ENCODE results near the gene TBC1D9B.

The TBC1D9B gene

GRCh38 chr5:179892255-179892654 is 15.4 kb downstream of the TBC1D9B start:
- Histone ChIP-seq H3K9ac (ENCODE audit: low read depth, low read length, poor library complexity, severe bottlenecking) (no peak overlapping the region), H3K9me2 (replicated peaks; ENCODE audit: low read depth, low read length) (no peaks in the 10 kb centered on the region), H2AFZ (ENCODE audit: low read length) (no peak overlapping the region), H3K79me2 (ENCODE audit: insufficient read depth, low read length) (no peaks in the 10 kb centered on the region), H3K4me1 (ENCODE audit: insufficient read depth, low read length, poor library complexity, severe bottlenecking) (no peaks in the 10 kb centered on the region), H3K9me3 (ENCODE audit: insufficient read depth, low read depth, low read length) (no peaks in the 10 kb centered on the region), H4K20me1 (ENCODE audit: insufficient read depth, low read length, poor library complexity, severe bottlenecking) (no peaks in the 10 kb centered on the region), H3F3A (ENCODE audit: low read depth) (no peaks in the 10 kb centered on the region), H3K27me3 (ENCODE audit: insufficient read depth, low read length, poor library complexity, severe bottlenecking) (no peaks in the 10 kb centered on the region), H3K4me2 (ENCODE audit: low read depth, low read length, poor library complexity, severe bottlenecking) (no peak overlapping the region), H3K36me3 (ENCODE audit: insufficient read depth, low read length) (peaks cover 14% of the 10 kb centered on the region; the same call in 1 of the 2 replicates), H3K4me3 (ENCODE audit: low read length, poor library complexity, severe bottlenecking) (no peak overlapping the region)
- TF ChIP-seq, protein P1, sequence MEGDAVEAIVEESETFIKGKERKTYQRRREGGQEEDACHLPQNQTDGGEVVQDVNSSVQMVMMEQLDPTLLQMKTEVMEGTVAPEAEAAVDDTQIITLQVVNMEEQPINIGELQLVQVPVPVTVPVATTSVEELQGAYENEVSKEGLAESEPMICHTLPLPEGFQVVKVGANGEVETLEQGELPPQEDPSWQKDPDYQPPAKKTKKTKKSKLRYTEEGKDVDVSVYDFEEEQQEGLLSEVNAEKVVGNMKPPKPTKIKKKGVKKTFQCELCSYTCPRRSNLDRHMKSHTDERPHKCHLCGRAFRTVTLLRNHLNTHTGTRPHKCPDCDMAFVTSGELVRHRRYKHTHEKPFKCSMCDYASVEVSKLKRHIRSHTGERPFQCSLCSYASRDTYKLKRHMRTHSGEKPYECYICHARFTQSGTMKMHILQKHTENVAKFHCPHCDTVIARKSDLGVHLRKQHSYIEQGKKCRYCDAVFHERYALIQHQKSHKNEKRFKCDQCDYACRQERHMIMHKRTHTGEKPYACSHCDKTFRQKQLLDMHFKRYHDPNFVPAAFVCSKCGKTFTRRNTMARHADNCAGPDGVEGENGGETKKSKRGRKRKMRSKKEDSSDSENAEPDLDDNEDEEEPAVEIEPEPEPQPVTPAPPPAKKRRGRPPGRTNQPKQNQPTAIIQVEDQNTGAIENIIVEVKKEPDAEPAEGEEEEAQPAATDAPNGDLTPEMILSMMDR (conservative IDR thresholded peaks at IDR 0.05; ENCODE audit: low read length) = no peak
- TF ChIP-seq EZH2phosphoT487 (IDR thresholded peaks at IDR 0.05; ENCODE audit: borderline replicate concordance) = no peak

GRCh38 chr5:179890751-179891682 is 16.7 kb downstream of the TBC1D9B start:
- Histone ChIP-seq H3K4me3 (ENCODE audit: low read length, poor library complexity, severe bottlenecking) (no peak overlapping the region), H3K4me2 (ENCODE audit: low read depth, low read length, poor library complexity, severe bottlenecking) (no peak overlapping the region), H3K9me3 (ENCODE audit: insufficient read depth, low read depth, low read length) (no peaks in the 10 kb centered on the region), H3F3A (ENCODE audit: low read depth) (no peaks in the 10 kb centered on the region), H3K9me2 (replicated peaks; ENCODE audit: low read depth, low read length) (no peaks in the 10 kb centered on the region), H2AFZ (ENCODE audit: low read length) (no peak overlapping the region), H4K20me1 (ENCODE audit: insufficient read depth, low read length, poor library complexity, severe bottlenecking) (no peaks in the 10 kb centered on the region), H3K27me3 (ENCODE audit: insufficient read depth, low read length, poor library complexity, severe bottlenecking) (no peaks in the 10 kb centered on the region), H3K36me3 (ENCODE audit: insufficient read depth, low read length) (peaks cover 14% of the 10 kb centered on the region; the same call in 1 of the 2 replicates), H3K9ac (ENCODE audit: low read depth, low read length, poor library complexity, severe bottlenecking) (no peak overlapping the region), H3K79me2 (ENCODE audit: insufficient read depth, low read length) (no peaks in the 10 kb centered on the region), H3K4me1 (ENCODE audit: insufficient read depth, low read length, poor library complexity, severe bottlenecking) (no peaks in the 10 kb centered on the region)
- TF ChIP-seq, protein P1 (conservative IDR thresholded peaks at IDR 0.05; ENCODE audit: low read length) = no peak
- no peak for TF ChIP-seq EZH2phosphoT487 (IDR thresholded peaks at IDR 0.05; ENCODE audit: borderline replicate concordance)

DNA sequence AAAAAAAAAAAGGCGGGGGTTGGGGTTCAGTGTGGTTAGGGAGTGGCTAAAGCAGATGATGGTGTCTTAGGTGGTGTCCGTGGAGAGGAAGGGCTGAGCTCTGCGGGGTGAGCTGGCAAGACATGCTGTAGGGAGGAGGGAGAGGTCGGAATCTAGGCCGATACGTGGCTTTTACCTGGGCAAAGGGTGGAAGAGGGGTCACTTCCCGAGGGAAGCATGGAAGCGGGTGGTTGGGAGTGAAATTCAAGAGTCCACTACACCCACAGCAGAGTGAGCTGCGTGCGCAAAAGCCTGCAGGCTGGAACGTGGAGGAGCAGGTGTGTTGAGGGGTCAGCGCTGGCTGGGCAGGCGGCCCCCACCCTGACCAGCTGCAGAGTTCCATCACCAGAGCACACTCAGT is 17.8 kb downstream of the TBC1D9B start:
- H3F3A ChIP-seq (ENCODE audit: low read depth) = no peaks in the 10 kb centered on the region
- no peaks in the 10 kb centered on the region for H3K9me2 ChIP-seq (replicated peaks; ENCODE audit: low read depth, low read length)
- no peaks in the 10 kb centered on the region for H3K9me3 ChIP-seq (ENCODE audit: insufficient read depth, low read depth, low read length)
- no peaks in the 10 kb centered on the region for H3K4me1 ChIP-seq (ENCODE audit: insufficient read depth, low read length, poor library complexity, severe bottlenecking)
- H3K4me3 ChIP-seq (ENCODE audit: low read length, poor library complexity, severe bottlenecking) = no peak overlapping the region
- H3K4me2 ChIP-seq (ENCODE audit: low read depth, low read length, poor library complexity, severe bottlenecking) = no peak overlapping the region
- H3K36me3 ChIP-seq (ENCODE audit: insufficient read depth, low read length) = peaks cover 14% of the 10 kb centered on the region; the same call in 1 of the 2 replicates
- no peak for TF ChIP-seq EZH2phosphoT487 (IDR thresholded peaks at IDR 0.05; ENCODE audit: borderline replicate concordance)
- TF ChIP-seq, protein P1 (conservative IDR thresholded peaks at IDR 0.05; ENCODE audit: low read length) = no peak
- H3K9ac ChIP-seq (ENCODE audit: low read depth, low read length, poor library complexity, severe bottlenecking) = no peak overlapping the region
- no peak overlapping the region for H2AFZ ChIP-seq (ENCODE audit: low read length)
- no peaks in the 10 kb centered on the region for H3K27me3 ChIP-seq (ENCODE audit: insufficient read depth, low read length, poor library complexity, severe bottlenecking)
- no peaks in the 10 kb centered on the region for H4K20me1 ChIP-seq (ENCODE audit: insufficient read depth, low read length, poor library complexity, severe bottlenecking)
- no peaks in the 10 kb centered on the region for H3K79me2 ChIP-seq (ENCODE audit: insufficient read depth, low read length)

Data from Loucy (cell line).